RWPE1 (cell line): ENCODE results near the gene CANT1.

Source experiments
- CTCF ChIA-PET: fragments of 350-600 bp; sonication (Branson Sonifier 250); formaldehyde crosslinking; extraction: SDS; loops from one replicate; lab custom pipeline; 2021; lab: Yijun Ruan, JAX
- POLR2A ChIA-PET: fragments of 400-600 bp; formaldehyde crosslinking; extraction: SDS; loops from one replicate; lab custom pipeline; 2020; ENCODE audit warnings: antibody characterized with exemption; ENCODE audit not compliant: low non-redundant PET; lab: Yijun Ruan, JAX
- DNase-seq: peaks from one replicate; pipeline ENCODE4 v3.0.0; 2012; ENCODE audit warnings: low spot score
- H3K27ac ChIP-seq: fragments of 450-650 bp; 2 replicates; pipeline ENCODE4 v1.5.1; 2017
- CTCF ChIP-seq: fragments of 450-650 bp; conservative IDR thresholded peaks from 2 replicates; pipeline ENCODE4 v1.5.1; 2017; ENCODE audit warnings: low read depth, mild to moderate bottlenecking

The CANT1 gene

GRCh38 chr17:78997231-78997741 is 12.3 kb downstream of the CANT1 start:
- POLR2A ChIA-PET: no interaction called here
- CTCF ChIA-PET: interaction anchor here (0.7 kb wide), 1 partner anchor 249 kb away, joined by 3 read pairs; no protein-coding TSS in a partner anchor
- no peak for TF ChIP-seq CTCF
- DNase-seq: no peak
- peak overlapping the region; percentile 59 for H3K27ac ChIP-seq

- peak overlapping the region; percentile 59 for H3K27ac ChIP-seq
- TF ChIP-seq CTCF: no peak
- CTCF ChIA-PET: interaction anchor here (0.7 to 1.3 kb wide), 3 partner anchors 49 to 248 kb away, joined by 3 to 4 read pairs (median 4); no protein-coding TSS in a partner anchor
- no peak for DNase-seq
- POLR2A ChIA-PET: no interaction called here
These were observed 12.8 kb downstream of the CANT1 start for GRCh38 chr17:78996781-78997201.

GRCh38 chr17:78995761-78996451 is 13.7 kb downstream of the CANT1 start:
- no peak for TF ChIP-seq CTCF
- DNase-seq: no peak
- peak overlapping the region; percentile 59 for H3K27ac ChIP-seq
- POLR2A ChIA-PET: no interaction called here
- CTCF ChIA-PET: interaction anchor here (0.6 to 1.3 kb wide), 3 partner anchors 50 to 272 kb away, joined by 3 to 4 read pairs (median 4); no protein-coding TSS in a partner anchor

- CTCF ChIA-PET: interaction anchor here (0.6 to 1.3 kb wide), 2 partner anchors 51 to 273 kb away, joined by 3 to 4 read pairs; no protein-coding TSS in a partner anchor
These were observed 14.4 kb downstream of the CANT1 start for GRCh38 chr17:78995022-78995760.

GRCh38 chr17:78993981-78994671 is 15.4 kb downstream of the CANT1 start:
- CTCF ChIA-PET: interaction anchor here (0.6 to 1.1 kb wide), 3 partner anchors 9 to 533 kb away, joined by 3 to 4 read pairs (median 4); no protein-coding TSS in a partner anchor
- DNase-seq: no peak
- no peak for TF ChIP-seq CTCF
- peak overlapping the region; percentile 59 for H3K27ac ChIP-seq
- POLR2A ChIA-PET: no interaction called here

More at GRCh38 chr17:78995022-78995760, 14.4 kb downstream of the CANT1 start:
- H3K27ac ChIP-seq: peak overlapping the region; percentile 59
- no peak for TF ChIP-seq CTCF
- no peak for DNase-seq
- POLR2A ChIA-PET: no interaction called here
